ENCODE measurements around the gene SVBP.

DNA sequence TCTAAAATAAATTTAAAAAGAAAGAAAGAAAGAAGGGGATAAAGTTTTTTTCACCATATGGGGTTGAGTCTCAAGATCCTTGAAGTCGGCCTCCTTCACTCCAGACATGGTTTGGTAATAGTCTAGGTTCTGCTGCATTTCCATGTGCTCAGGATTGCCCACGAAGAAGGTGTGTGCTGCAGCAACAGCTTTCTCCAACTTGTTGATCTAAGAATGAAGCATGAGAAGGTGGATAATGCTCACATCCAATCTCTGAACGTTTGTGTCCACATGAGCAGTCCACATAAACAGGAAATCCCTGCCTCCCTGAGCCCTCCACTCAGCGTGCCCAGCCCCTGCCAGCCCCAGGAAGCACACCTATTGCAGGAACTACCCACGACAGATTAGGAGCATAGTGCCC, 54.9 kb downstream of the SVBP start:
- TF ChIP-seq, protein P1, sequence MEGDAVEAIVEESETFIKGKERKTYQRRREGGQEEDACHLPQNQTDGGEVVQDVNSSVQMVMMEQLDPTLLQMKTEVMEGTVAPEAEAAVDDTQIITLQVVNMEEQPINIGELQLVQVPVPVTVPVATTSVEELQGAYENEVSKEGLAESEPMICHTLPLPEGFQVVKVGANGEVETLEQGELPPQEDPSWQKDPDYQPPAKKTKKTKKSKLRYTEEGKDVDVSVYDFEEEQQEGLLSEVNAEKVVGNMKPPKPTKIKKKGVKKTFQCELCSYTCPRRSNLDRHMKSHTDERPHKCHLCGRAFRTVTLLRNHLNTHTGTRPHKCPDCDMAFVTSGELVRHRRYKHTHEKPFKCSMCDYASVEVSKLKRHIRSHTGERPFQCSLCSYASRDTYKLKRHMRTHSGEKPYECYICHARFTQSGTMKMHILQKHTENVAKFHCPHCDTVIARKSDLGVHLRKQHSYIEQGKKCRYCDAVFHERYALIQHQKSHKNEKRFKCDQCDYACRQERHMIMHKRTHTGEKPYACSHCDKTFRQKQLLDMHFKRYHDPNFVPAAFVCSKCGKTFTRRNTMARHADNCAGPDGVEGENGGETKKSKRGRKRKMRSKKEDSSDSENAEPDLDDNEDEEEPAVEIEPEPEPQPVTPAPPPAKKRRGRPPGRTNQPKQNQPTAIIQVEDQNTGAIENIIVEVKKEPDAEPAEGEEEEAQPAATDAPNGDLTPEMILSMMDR (IDR thresholded peaks at IDR 0.05 in 4 of 5, conservative IDR thresholded peaks at IDR 0.05 in 1 of 5) = no peak
- no peak for TF ChIP-seq POLR2A (IDR thresholded peaks at IDR 0.05)
